AG10803 (cell line): ENCODE data around the gene VRK1.
"Not testable (repeated sequence)": the region's sequence is repeated elsewhere in the genome, so short reads cannot be mapped to it uniquely, and the experiment has no call there.

Experiments used
- DNase-seq: peaks from one replicate; pipeline ENCODE4 v3.0.0; 2010; ENCODE audit warnings: low read depth
- H3K4me3 ChIP-seq: 2 replicates; pipeline ENCODE4 v1.5.1; 2011; ENCODE audit warnings: mild to moderate bottlenecking, low read length, control low read depth
- CTCF ChIP-seq: conservative IDR thresholded peaks from 2 replicates; pipeline ENCODE4 v1.5.1; 2011; ENCODE audit warnings: mild to moderate bottlenecking, low read length, control low read depth, inconsistent platforms

Gene VRK1

GRCh38 chr14:96867634-96868033, 70.5 kb downstream of the VRK1 start:
- no peak overlapping the region for H3K4me3 ChIP-seq
- no peak for TF ChIP-seq CTCF
- DNase-seq, result no peak

GRCh38 chr14:96874127-96874526, 76.9 kb downstream of the VRK1 start:
- no peak for DNase-seq
- no peak for TF ChIP-seq CTCF
- no peak overlapping the region for H3K4me3 ChIP-seq

GRCh38 chr14:96876747-96877146, 79.6 kb downstream of the VRK1 start:
- H3K4me3 ChIP-seq, result no peak overlapping the region

DNA sequence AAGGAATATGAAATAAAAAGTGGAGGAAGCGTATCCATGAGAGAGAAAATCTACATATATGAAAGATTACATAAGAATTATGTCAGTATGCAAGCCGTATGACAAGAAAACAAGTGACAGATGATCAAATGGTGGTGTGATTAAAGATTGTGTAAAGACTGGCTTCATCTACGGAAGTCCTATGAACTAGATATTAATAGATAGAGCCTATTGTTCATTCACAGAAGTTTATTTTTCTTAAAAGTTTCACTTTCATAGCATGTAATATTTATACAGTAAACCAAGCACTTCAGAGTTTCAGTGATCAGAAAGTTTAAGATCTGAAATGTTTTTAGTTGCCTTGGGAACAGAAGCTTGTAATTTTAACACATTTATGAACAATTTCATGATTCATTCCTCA, 84.5 kb downstream of the VRK1 start:
- no peak overlapping the region for H3K4me3 ChIP-seq
- DNase-seq, result no peak
- TF ChIP-seq CTCF, result no peak

More at GRCh38 chr14:96876747-96877146, 79.6 kb downstream of the VRK1 start:
- TF ChIP-seq CTCF, result no peak
- no peak for DNase-seq

DNA sequence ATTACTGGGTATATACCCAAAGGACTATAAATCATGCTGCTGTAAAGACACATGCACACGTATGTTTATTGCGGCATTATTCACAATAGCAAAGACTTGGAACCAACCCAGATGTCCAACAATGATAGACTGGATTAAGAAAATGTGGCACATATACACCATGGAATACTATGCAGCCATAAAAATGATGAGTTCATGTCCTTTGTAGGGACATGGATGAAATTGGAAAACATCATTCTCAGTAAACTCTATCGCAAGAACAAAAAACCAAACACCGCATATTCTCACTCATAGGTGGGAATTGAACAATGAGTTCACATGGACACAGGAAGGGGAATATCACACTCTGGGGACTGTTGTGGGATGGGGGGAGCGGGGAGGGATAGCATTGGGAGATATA, 86.8 kb downstream of the VRK1 start:
- DNase-seq, H3K4me3 ChIP-seq: not testable (repeated sequence)

GRCh38 chr14:96888158-96888557, 91.0 kb downstream of the VRK1 start:
- DNase-seq, result no peak
- no peak for TF ChIP-seq CTCF
- no peak overlapping the region for H3K4me3 ChIP-seq

- no peak overlapping the region for H3K4me3 ChIP-seq
- no peak for DNase-seq
Measured at GRCh38 chr14:96888593-96888992, 91.4 kb downstream of the VRK1 start.

More at GRCh38 chr14:96888593-96888992, 91.4 kb downstream of the VRK1 start:
- TF ChIP-seq CTCF, result no peak
